ENCODE data around the gene ZNF32.
"Not testable (repeated sequence)": the region's sequence is repeated elsewhere in the genome, so short reads cannot be mapped to it uniquely, and the experiment has no call there.

Gene ZNF32

DNA sequence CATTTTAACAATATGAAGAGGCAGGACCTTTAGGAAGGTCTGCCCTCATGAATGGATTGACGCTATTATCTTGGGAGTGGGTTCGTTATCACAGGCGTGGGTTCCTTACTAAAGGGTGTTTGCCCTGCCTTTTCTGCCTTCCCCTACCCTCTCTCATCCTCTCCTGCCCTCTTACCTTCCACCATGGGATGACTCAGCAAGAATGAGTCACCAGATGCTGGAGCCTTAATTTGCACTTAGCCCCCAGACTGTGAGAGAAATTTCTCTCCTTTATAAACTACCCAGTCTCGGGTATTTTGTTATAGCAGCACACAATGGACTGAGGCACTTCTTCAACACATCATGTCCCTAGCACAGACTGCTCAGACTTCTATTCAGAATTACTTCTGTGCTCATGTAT is 31.4 kb upstream of the ZNF32 start:
- no peak for DNase-seq

DNA sequence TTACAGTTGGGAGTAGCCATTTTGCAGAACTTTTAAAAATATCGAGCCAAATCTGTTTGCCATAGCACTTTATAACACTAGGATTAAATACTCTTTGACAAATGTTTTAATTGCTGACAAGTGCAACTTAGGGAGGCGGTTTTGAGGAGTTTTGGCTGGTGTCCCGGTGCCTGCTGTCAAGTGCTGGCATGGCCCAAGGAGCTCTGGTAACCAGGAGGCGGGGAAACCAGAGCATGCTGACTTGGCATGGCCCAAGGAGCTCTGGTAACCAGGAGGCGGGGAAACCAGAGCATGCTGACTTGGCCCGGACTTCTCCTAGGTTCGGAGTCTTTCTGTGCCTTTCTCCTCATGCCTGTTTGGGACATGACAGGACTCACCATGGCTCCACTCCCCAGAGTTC is 30.8 kb upstream of the ZNF32 start:
- peak; percentile 39 for DNase-seq

DNA sequence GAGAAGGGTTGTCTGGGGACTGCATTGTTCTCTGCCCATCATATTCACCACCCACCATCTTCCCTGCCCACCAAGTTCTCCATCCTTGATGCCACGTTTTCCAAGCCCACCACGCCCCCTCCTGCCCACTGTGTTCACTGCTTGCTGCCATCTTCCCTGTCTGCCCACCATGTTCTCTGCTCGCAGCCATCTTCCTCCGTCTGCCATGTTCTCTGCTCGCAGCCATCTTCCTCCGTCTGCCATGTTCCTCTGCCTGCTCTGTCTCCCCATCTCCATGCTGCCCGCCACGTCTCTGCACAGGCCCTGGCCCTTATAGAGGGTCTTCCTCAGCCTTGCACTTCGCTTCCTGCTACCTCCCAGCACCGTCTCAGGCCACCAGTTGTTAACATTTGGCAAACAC is 30.0 kb upstream of the ZNF32 start:
- no peak for DNase-seq

DNA sequence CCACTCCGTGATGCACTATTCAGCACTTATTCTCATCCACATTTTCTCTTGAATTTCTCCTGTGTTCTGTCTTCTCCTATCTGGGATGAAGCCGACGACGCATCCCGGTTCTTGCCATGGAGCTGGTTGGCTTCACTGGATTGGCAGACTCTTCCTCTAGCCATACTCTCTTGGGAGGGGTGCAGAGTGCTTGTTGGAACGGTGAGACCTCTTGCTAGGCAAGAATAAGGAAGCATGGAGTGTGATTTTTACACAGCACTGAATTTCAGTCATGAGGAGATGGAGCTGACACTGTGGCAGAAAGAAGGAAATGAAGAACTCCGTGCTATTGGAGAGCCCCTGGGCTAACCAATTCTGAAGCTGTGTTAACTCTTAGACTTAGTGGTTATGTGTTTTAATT is 28.2 kb upstream of the ZNF32 start:
- DNase-seq: no peak

DNA sequence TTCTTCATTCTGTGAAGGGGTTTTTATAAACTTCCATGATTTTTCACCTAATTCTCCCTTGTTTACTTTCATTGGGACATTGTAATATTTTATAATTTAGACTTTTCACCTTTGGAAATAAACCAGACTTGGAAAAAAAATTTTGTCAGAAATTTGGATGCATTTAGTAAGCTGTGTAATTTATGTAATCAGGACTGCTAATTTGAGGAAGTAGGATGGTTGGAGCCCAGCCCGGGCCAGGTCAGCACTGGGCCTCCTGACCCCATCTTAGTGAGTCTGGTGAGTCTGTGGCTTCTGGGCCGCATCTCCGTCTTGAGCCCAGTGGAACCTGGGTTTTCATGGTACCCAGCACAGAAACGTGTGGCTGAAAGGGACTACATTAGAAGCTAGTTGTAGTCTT is 27.6 kb upstream of the ZNF32 start:
- no peak for DNase-seq

DNA sequence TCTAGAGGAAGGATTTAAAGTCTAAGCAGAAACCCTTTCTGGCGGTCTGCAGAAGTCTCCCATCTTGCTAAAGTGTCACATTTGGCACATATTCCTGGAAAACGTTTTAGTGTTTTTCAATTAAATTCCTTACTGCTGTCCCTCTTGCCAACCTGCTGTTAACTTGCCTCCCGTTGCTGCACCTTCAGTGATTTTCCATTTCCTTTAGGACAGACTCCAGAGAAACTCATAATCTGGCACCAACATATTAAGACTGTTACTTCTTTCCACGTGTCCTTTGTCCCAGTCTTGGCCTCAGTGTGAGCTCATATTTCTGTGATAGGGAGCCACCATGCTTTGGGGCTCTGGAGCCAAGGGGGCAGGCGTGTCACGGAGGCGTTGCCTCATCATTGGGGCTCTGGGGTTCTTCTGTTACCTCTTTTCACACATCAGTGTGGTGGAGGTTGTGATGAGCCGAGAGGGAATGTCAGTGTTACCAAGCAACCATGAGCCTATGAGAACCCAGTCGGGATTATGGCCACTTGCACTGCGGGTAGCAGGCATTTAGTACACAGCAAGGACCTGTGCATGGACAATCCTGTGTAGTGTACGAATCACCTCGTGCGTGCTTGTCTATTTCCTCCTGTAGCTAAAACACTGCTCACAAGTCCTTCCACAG is 26.0 kb upstream of the ZNF32 start:
- no peak for DNase-seq

DNA sequence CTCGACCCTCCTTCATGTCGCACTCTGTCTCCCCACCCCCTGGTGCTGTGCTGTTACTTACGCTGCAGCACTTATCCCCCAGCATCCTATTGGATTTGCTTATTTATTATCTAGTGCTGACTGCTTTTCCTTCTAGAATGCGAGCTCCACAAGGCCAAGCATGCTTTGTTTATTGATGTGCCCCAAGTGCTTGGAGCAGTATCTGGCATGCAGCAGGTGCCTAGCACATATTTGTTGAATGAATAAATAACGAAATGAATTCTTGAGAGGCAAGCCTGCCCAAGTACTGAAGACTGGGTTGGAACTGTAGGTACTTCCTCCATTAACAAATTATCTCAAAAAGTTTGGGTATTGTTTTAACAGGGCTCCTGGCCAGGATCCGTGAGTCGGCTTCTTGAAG is 24.8 kb upstream of the ZNF32 start:
- DNase-seq: no peak

DNA sequence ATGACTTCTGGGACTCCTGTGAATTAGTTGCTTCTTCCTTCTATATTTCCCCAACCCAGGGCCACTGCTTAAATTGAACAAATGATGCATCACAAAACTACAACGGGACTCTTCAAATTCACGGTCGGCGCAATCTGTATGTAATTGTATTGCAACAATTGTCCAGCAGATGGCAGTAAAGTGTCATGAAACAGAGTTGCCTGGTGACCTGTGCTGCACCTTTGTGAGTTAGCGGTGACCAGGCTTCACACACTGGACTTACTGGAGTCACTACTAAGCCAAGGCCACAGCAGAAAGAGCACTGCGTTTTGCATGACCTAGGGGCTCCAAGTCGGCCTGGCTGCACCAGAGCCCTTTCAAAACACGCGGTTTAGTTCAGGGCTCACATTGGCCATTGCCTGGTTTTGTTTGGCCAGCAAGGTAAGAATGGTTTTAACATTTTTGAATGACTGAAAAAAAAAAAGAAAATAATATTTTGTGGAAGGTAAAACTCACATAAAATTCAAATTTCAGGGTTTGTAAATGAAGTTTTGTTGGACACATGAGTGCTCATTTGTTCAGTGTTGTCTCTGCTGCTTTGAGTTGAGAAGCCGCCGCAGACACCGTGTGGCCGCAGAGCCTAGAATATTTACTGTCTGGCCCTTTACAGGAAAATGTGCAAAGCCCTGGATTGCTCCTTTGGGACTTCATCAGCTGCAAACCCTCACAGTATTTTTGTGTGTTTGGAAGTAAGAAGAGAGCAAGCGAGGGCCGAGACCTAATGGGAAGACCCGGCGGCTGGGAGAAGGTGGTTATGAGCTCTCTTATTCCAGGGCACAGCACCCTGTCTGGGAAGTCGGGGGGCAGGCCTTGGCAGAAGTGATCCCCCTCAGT is 23.2 kb upstream of the ZNF32 start:
- peak; percentile 6 for DNase-seq

DNA sequence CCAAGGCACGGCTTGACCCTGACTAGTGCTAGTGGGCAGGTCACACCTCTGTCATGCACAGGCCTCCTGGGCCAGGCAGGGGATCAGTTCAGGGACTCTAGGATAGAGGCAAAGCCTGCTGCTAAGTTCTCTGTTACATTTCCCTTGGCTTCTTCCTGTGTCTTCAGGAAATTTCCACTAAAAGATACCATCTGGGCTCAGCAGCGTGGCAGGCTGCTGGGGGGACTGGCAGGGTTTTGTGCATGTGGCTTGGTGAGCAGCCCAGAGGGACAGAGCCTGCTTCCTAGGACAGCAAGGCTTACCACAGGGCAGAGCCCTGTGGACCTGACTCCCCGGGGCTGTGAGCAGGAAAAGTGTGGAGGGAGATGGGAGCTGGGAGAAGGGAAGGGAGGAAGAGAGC is 20.7 kb upstream of the ZNF32 start:
- DNase-seq: no peak

DNA sequence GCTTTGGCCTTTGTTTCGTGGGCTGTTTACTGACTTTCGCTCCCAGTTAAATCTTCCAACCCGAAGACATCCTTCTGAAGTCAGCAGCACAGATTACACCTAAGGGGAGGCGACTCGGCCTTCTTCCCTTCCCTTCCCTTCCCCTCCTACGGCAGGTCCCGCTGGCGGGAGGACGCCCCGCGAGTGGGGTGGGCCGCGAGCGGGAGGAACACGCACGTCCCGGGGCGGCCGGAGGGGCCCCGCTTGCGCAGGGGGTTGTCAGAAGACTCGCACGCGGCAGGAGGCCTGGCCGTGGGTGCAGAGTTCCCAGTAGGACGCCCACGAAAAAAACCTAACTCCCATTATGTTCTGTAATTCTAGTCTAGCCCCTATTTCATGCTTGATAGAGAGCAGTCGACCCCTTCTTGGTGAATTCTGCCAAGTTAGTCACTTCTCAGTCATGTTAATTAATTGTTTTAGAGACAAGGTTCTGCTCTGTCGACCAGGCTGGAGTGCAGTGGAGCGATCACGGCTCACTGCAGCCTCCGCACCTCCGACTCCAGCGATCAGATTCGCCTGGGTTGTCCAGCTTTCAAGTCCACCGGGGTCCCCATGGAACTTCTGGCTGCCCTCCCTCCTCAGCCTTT is 19.2 kb upstream of the ZNF32 start:
- no peak for DNase-seq

DNA sequence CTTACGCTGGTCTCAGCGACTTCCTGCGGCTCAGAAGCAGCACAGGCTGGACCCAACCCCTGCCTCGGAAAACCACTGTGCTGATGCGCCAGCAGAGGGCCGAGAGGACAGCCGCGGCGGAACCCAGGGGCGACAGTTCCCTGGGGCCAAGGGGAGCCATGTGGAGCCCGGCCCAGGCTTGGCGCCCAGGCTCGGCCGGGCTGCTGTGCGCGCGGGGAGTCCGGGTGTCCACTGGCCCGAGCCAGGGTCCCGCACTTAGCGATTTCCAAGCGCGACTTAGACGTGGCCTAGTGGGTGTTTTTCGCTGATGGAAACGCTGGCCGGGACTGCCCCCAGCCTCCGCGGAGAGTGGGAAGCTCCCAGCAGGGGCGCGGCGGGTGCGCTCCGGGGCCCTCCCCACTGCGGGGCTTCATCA is 18.6 kb upstream of the ZNF32 start:
- DNase-seq: no peak

DNA sequence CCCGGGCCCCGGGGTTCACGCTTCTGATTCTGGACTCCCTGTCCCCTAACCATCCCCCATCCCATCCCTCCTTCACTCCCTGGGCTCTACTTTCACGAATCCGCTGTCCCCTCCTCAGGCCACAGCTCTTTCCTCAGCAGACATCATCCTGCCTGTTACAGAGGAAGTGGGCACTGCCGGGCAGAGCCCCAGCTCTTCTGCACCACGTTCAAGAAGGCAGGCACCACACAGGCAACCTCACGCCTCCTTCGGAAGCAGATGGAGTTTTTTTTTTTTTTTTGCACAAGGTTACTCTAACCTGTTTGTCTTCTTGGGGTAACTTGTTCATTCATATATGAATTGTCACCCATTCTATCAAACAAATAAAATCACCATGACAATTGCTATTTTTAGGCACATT is 17.9 kb upstream of the ZNF32 start:
- no peak for DNase-seq

DNA sequence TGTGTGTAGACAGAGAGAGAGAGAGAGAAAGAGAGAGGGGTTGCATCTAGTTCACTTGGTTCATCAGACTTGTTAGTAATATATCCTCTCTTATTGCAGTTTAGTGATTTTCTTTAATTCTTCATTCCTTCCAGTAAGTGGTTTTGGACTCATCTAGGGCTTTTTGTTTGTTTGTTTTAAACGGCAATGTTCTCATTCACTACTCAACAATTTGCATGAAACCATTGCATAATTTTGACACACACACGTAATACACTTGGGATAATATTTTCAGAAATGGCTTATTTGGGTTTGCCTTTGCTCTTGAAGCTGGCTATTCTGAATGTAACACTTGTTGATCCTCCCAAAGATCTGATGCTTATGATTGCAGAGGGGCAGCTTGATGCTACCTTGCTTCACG is 16.4 kb upstream of the ZNF32 start:
- no peak for DNase-seq

DNA sequence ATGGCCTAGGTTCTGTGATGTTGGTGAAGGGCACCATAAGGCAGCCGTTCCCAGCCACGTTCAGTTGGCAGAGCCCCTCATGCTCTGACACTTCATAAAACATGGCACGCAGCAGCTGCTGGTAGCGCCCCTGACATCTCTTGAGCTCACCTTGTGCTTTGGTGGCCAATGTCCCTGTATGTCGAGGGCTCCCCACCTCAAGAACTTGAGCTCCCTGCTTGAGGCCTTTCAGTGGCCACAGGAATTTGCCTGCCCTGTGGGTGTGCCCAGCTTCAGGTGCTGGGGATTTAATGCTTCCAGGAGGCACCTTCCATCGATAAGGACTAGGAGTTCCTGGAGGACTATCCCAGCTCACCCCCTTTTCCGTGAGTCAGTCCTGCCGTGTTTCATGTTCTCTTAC is 9.5 kb upstream of the ZNF32 start:
- no peak for DNase-seq

DNA sequence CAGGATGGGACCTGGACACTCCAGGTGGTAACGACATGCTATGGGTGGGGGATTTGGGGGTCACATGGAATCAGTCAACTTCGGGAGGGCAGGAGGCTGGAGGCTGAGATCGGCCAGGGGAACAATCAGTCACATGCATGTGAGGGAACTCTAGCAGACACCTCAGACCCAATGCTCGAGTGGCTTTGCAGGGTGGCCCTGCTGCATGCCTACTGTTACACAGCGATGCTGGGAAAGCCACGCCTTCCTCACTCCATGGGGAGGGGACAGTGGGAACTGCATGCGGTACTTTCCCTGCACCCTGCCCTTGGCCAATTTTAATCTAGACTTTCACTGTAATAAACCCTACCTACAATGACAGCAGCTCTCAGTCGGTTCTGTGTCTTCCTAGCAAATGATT is 6.6 kb upstream of the ZNF32 start:
- DNase-seq: no peak

DNA sequence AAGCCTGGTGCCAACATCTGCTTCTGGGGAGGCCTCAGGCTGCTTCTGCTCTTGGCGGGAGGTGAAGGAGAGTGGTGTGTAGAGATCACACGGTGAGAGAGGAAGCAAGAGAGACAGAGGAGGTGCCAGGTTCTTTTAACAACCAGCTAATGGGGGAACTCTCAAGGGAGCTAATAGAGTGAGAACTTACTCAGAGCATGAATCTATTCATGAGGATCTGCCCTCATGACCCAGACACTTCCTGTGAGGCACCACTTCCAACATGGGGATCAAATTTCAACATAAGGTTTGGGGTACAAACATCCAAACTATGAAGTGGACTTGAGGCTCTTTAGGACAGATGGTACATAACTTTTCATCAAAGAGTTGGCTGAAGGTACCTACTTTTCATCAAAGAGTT is 5.1 kb upstream of the ZNF32 start:
- no peak for DNase-seq

DNA sequence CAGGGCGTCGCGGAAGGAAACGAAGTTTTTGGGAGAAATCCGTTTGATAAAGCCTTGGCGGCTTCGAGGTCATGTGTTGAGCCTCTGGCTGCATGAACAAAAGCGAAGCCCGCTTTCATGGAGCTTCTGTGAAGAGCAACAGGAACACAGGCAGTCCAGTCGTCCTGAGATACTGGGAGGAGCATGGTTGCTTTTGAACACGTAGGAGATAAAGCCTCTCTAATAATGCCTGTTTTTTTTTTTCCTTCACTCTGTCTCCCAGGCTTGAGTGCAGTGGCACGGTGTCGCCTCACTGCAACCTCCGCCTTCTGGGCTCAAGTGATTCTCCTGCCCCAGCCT is 473 bp upstream of the ZNF32 start:
- DNase-seq: no peak

DNA sequence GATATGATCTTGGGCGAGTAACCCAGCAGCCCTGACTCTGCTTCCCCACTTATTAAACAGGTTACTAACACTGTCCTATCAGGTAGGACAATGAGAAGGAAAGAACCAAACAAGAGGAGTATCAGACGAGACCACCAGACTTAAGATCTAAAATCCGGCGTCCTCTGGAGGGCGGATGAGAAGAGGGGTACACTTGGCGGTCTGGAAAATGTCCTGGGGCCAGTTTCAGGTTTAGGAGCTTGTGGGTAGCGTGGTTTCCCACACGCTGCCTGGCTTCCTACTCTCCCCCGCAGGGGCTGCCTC is 635 bp downstream of the ZNF32 start:
- peak; percentile 2 for DNase-seq

DNA sequence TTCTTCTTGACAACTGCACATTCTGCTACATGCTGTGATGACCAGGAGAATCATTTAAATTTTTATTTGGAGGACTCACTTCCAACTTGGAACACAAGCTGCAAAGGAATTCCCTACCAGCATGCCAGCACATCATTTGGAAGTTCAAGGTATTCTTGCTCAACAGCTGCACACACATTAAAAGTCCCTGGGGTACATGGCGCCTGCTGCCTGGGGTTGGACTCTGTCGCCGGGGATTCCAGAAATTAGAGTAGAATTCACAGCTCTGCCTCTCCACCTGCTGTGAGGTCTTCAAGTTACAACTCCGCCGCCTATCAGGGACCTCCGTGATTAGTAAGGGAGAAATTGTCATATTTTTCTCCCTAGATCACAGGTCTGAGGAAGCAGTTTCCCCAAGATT is 1.1 kb downstream of the ZNF32 start:
- no peak for DNase-seq

DNA sequence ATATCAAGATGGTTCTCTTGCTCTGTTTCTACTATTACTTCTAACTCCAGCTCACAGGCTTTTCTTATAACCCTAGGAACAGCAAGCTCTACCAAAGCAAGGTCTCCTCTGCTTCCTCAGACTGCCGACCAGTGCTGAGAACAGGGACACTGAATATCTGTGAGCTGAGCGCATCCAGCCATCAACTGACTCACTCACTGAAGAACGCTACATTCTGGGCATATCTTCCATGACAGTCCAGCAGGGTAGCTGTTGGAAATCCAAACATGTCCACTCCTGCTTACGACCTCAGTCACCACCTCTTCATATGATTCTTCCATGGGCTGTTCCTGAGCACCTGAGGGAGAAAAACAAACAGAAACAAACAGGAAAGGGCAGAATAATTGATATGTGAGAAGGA is 2.8 kb downstream of the ZNF32 start:
- DNase-seq: no peak

DNA sequence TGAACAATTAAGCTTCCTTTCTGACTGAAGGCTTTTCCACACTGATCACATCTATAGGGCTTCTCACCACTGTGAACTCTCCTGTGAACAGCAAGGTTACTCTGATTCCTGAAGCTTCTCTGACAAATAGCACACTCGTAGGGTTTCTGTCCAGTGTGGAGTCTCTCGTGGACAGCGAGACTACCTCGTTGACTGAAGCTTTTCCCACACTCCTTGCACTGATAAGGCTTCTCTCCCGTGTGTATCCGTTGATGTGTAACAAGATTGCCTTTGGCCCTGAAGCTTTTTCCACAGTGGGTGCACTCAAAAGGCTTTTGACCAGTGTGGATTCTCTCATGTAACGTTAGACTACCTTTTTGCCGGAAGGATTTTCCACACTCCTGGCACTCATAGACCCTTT is 4.4 kb downstream of the ZNF32 start:
- DNase-seq: no peak

DNA sequence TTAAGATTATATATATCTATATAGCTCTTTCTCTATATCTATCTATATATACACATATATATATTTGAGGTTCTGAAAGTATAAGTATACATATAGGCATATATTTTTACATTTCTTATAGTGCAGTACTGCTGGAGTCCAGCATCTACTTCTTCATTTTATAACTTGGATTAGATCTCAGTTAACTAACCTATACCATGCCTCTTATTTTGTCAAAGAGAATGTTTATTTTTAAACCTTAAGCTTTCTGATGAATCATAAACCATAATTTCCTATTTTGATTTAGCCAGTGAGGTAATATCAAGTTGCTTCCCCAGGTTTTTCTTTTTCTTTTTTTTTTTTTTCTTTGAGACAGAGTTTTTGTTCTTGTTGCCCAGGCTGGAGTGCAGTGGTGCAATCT is 8.1 kb downstream of the ZNF32 start:
- no peak for DNase-seq

DNA sequence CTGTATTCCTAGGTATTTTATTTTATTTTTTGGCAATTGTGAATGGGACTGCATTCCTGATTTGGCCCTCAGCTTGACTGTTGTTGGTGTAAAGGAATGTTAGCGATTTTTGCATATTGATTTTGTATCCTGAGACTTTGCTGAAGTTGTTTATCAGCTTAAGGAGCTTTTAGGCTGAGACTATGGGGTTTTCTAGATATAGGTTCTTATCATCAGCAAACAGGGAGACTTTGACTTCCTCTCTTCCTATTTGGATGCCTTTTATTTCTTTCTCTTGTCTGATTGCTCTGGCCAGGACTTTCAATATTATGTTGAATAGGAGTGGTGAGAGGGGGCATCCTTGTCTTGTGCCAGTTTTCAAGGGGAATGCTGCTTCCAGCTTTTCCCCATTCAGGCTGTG is 12.9 kb downstream of the ZNF32 start:
- not testable (repeated sequence) for DNase-seq

DNA sequence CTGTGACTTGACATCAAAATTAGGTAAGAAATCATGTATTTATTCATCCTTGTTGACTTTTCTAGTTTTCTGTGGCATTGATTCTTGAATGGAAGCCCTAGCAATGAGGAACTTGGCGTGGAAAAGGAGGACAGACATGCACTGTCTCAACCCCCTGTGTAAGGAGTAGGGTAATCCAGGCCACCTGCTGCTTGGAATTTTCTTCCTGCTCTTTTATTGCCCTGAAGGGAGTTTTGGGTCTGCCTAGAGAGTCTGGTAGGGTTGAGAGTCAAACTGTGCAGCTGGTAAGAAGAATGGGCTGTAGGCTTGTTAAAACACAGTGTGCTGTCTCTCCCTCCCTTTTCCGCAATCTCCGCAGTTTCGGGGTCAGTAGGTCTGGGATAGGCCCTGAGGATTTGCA is 19.7 kb downstream of the ZNF32 start:
- DNase-seq: no peak

DNA sequence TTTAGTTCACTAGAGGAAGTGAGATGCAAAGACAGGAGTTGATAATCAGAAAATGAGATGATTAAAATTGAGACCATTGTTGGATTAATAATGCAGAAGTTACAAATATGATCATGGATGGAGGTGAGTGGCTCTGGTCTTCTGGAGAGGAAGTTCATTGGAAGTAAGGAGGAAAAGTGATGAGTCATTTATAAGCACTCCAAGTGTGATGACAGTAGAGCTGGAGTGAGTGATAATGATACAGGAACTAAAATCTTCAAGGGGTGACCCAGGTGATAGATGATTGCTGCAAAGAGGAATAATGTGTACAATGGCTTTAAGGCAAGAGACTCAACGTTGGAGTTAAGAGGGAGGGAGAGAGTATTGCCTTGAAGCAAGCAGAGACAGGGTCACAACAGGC is 20.7 kb downstream of the ZNF32 start:
- no peak for DNase-seq

Data from DMS79 treated with DMSO at 0.1 percent for 48 hours (cell line).